GM12892 (cell line): Measurements from ENCODE around the gene CLDN15.

ENCODE experiments used
- POLR2A ChIP-seq: IDR thresholded peaks from 2 replicates; pipeline ENCODE4 v1.6.1; 2011; ENCODE audit warnings: low read depth, low read length, control low read depth
- POLR2AphosphoS5 ChIP-seq: IDR thresholded peaks from 2 replicates; pipeline ENCODE4 v1.6.1; 2011; ENCODE audit warnings: low read depth, low read length, control low read depth

DNA sequence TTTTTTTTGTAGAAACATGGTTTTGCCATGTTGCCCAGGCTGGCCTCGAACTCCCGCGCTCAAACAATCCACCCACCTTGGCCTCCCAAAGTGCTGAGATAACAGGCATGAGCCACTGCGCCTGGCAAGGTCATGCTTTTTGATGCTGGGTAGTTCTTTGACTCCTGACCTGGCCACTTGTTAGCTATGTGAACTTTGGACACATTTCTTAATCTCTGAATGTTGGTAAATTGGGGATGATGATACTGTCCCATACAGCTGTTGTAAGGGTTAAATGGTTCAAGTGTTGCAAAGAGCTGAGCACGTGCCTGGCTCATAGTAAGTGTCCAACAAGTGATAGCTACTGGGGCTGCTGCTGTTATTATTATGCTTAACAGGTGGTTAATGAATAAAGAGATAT is 17.3 kb downstream of the CLDN15 start:
- no peak for TF ChIP-seq POLR2A
- no peak for TF ChIP-seq POLR2AphosphoS5
